ENCODE data around the gene ADAT3.

Gene ADAT3

GRCh38 chr19:1856698-1857603, 48.2 kb upstream of the ADAT3 start:
- Histone ChIP-seq H3K9ac (ENCODE audit: low read depth, low read length) (no peak overlapping the region), H3K4me1 (ENCODE audit: insufficient read depth, low read length) (peaks cover 40% of the 10 kb centered on the region), H2AFZ (ENCODE audit: low read depth, low read length) (no peak overlapping the region), H3K9me3 (ENCODE audit: insufficient read depth, low read length, severe bottlenecking) (no peaks in the 10 kb centered on the region), H3K4me2 (ENCODE audit: insufficient read depth, low read length) (no peak overlapping the region), H4K20me1 (ENCODE audit: insufficient read depth, low read length) (peaks cover 94% of the 10 kb centered on the region), H3K79me2 (ENCODE audit: insufficient read depth, low read length) (peaks cover 91% of the 10 kb centered on the region), H3K36me3 (ENCODE audit: insufficient read depth, low read length) (peaks cover 8% of the 10 kb centered on the region), H3K27me3 (ENCODE audit: insufficient read depth, low read length, poor library complexity) (no peaks in the 10 kb centered on the region), H3K27ac (ENCODE audit: low read length) (no peak overlapping the region), H3K4me3 (ENCODE audit: low read depth in 1 of 2, low read length in 2 of 2) (no peak overlapping the region)
- ATAC-seq (ENCODE audit: insufficient read depth, low read depth) = no peak
- no peak for DNase-seq
- TF ChIP-seq EZH2 (IDR thresholded peaks at IDR 0.05; ENCODE audit: borderline replicate concordance, low read depth, low read length, severe bottlenecking) = no peak
- no peak for TF ChIP-seq CTCF (IDR thresholded peaks at IDR 0.05; ENCODE audit: borderline replicate concordance, extremely low read depth, low read length, poor library complexity, severe bottlenecking)

- Histone ChIP-seq H2AFZ (ENCODE audit: low read depth, low read length) (no peak overlapping the region), H3K9ac (ENCODE audit: low read depth, low read length) (no peak overlapping the region), H3K36me3 (ENCODE audit: insufficient read depth, low read length) (peaks cover 8% of the 10 kb centered on the region), H4K20me1 (ENCODE audit: insufficient read depth, low read length) (peaks cover 93% of the 10 kb centered on the region), H3K4me3 (ENCODE audit: low read depth in 1 of 2, low read length in 2 of 2) (no peak overlapping the region), H3K27ac (ENCODE audit: low read length) (no peak overlapping the region), H3K9me3 (ENCODE audit: insufficient read depth, low read length, severe bottlenecking) (no peaks in the 10 kb centered on the region), H3K27me3 (ENCODE audit: insufficient read depth, low read length, poor library complexity) (no peaks in the 10 kb centered on the region), H3K4me2 (ENCODE audit: insufficient read depth, low read length) (no peak overlapping the region), H3K79me2 (ENCODE audit: insufficient read depth, low read length) (peaks cover 93% of the 10 kb centered on the region), H3K4me1 (ENCODE audit: insufficient read depth, low read length) (peaks cover 39% of the 10 kb centered on the region)
- DNase-seq = no peak
- ATAC-seq (ENCODE audit: insufficient read depth, low read depth) = no peak
- no peak for TF ChIP-seq CTCF (IDR thresholded peaks at IDR 0.05; ENCODE audit: borderline replicate concordance, extremely low read depth, low read length, poor library complexity, severe bottlenecking)
- TF ChIP-seq EZH2 (IDR thresholded peaks at IDR 0.05; ENCODE audit: borderline replicate concordance, low read depth, low read length, severe bottlenecking) = no peak
Measured at GRCh38 chr19:1857648-1858326, 47.4 kb upstream of the ADAT3 start.

- Histone ChIP-seq H2AFZ (ENCODE audit: low read depth, low read length) (no peak overlapping the region), H3K27me3 (ENCODE audit: insufficient read depth, low read length, poor library complexity) (no peaks in the 10 kb centered on the region), H3K4me3 (ENCODE audit: low read depth in 1 of 2, low read length in 2 of 2) (no peak overlapping the region), H3K4me2 (ENCODE audit: insufficient read depth, low read length) (no peak overlapping the region), H3K9ac (ENCODE audit: low read depth, low read length) (no peak overlapping the region), H3K9me3 (ENCODE audit: insufficient read depth, low read length, severe bottlenecking) (no peaks in the 10 kb centered on the region), H4K20me1 (ENCODE audit: insufficient read depth, low read length) (peaks cover 85% of the 10 kb centered on the region), H3K36me3 (ENCODE audit: insufficient read depth, low read length) (peaks cover 8% of the 10 kb centered on the region), H3K27ac (ENCODE audit: low read length) (no peak overlapping the region), H3K79me2 (ENCODE audit: insufficient read depth, low read length) (peaks cover 88% of the 10 kb centered on the region), H3K4me1 (ENCODE audit: insufficient read depth, low read length) (peaks cover 32% of the 10 kb centered on the region)
- DNase-seq = no peak
- TF ChIP-seq EZH2 (IDR thresholded peaks at IDR 0.05; ENCODE audit: borderline replicate concordance, low read depth, low read length, severe bottlenecking) (no peak), CTCF (IDR thresholded peaks at IDR 0.05; ENCODE audit: borderline replicate concordance, extremely low read depth, low read length, poor library complexity, severe bottlenecking) (no peak)
- no peak for ATAC-seq (ENCODE audit: insufficient read depth, low read depth)
Measured at GRCh38 chr19:1858412-1859081, 46.7 kb upstream of the ADAT3 start.
